Measurements from ENCODE around the gene ZFAND2A. TPM values are rescaled to one million over a fixed set of nuclear protein-coding genes. Genes with fewer than 3 reads are reported as not detected.

The ZFAND2A gene
- total and polyA plus RNA-seq, 2 donors (not counting 3 experiments of a cell fraction or from before 2014, with no cell fraction given): 31.8 to 40.6 TPM

DNA sequence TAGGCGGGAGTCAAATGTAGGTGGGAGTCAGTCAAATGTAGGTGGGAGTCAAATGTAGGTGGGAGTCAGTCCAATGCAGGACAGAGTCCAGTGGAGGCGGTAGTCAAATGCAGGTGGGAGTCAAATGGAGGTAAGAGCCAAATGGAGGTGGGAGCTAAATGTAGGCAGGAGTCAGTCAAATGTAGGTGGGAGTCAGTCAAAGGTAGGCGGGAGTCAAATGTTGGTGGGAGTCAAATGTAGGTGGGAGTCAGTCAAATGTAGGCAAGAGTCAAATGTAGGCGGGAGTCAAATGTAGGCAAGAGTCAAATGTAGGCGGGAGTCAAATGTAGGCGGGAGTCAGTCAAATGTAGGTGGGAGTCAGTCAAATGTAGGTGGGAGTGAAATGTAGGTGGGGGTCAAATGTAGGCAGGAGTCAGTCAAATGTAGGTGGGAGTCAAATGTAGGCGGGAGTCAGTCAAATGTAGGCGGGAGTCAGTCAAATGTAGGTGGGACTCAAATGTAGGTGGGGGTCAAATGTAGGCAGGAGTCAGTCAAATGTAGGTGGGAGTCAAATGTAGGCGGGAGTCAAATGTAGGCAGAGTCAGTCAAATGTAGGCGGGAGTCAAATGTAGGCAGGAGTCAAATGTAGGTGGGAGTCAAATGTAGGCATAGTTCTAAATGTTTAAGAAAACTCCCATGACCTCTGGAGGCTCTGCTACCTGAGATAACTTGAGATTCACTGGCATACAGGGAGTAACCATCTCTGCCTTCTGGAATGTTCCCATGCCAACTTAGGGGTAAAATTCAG, 30.2 kb upstream of the ZFAND2A start:
- BruUV-seq (replicated peaks): no TSS peak
- no peaks in the 10 kb centered on the region for H4K20me1 ChIP-seq (replicated peaks; ENCODE audit: control insufficient read depth, extremely low read depth, insufficient read depth, low read length)
- ChIA-PET CTCF (interaction anchor here (1.1 kb wide), 1 partner anchor 13 kb away, joined by 3 read pairs; no protein-coding TSS in a partner anchor), POLR2A (no interaction called here)
- H3K9me1 ChIP-seq (replicated peaks; ENCODE audit: control insufficient read depth, extremely low read depth, insufficient read depth, low read length): no peaks in the 10 kb centered on the region
- TF ChIP-seq MYC (IDR thresholded peaks at IDR 0.05; ENCODE audit: low read depth, low read length) (no peak), JUN (IDR thresholded peaks at IDR 0.05; ENCODE audit: borderline replicate concordance, insufficient read depth, insufficient read length, low read depth) (no peak), POLR2A (IDR thresholded peaks at IDR 0.05; ENCODE audit: low read depth, low read length) (no peak), EZH2 (IDR thresholded peaks at IDR 0.05; ENCODE audit: borderline replicate concordance, low read depth, low read length, severe bottlenecking) (no peak), POLR2AphosphoS5 (IDR thresholded peaks at IDR 0.05; ENCODE audit: insufficient read depth, low read depth, low read length) (no peak), GATA2 (IDR thresholded peaks at IDR 0.05; ENCODE audit: insufficient read depth, insufficient read length, low read depth, low read length) (no peak), FOS (IDR thresholded peaks at IDR 0.05; ENCODE audit: borderline replicate concordance, insufficient read depth, low read length) (no peak)
- TF ChIP-seq, protein P1, sequence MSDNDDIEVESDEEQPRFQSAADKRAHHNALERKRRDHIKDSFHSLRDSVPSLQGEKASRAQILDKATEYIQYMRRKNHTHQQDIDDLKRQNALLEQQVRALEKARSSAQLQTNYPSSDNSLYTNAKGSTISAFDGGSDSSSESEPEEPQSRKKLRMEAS (IDR thresholded peaks at IDR 0.05; ENCODE audit: insufficient read depth, insufficient read length): no peak
- TF ChIP-seq, protein P2, sequence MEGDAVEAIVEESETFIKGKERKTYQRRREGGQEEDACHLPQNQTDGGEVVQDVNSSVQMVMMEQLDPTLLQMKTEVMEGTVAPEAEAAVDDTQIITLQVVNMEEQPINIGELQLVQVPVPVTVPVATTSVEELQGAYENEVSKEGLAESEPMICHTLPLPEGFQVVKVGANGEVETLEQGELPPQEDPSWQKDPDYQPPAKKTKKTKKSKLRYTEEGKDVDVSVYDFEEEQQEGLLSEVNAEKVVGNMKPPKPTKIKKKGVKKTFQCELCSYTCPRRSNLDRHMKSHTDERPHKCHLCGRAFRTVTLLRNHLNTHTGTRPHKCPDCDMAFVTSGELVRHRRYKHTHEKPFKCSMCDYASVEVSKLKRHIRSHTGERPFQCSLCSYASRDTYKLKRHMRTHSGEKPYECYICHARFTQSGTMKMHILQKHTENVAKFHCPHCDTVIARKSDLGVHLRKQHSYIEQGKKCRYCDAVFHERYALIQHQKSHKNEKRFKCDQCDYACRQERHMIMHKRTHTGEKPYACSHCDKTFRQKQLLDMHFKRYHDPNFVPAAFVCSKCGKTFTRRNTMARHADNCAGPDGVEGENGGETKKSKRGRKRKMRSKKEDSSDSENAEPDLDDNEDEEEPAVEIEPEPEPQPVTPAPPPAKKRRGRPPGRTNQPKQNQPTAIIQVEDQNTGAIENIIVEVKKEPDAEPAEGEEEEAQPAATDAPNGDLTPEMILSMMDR (IDR thresholded peaks at IDR 0.05; ENCODE audit: extremely low read depth in 1 of 2, insufficient read depth in 1 of 2, low read depth in 1 of 2, low read length in 2 of 2): no peak
- H3K9me3 ChIP-seq (replicated peaks; ENCODE audit: control insufficient read depth, insufficient read depth, low read length): no peaks in the 10 kb centered on the region
- no peaks in the 10 kb centered on the region for H3K36me3 ChIP-seq (ENCODE audit: control insufficient read depth in 2 of 2, extremely low read depth in 1 of 2, insufficient read depth in 2 of 2, low read length in 2 of 2)
- H3K4me3 ChIP-seq (replicated peaks in 1 of 3; ENCODE audit: insufficient read depth in 1 of 3, low read depth in 1 of 3, low read length in 3 of 3): no peak overlapping the region
- H3K27ac ChIP-seq (ENCODE audit: insufficient read depth, low read depth, low read length): no peak overlapping the region
- DNase-seq (ENCODE audit: low read depth, low spot score): no peak
- dilution Hi-C loops (cut with MboI; ENCODE audit: extremely low pct_ligation_motif_present, low sequenced_read_pairs) (no loop called here), intact Hi-C loops (cut with micrococcal nuclease) (no loop called here)
- no peak overlapping the region for H3K9ac ChIP-seq (replicated peaks; ENCODE audit: extremely low read depth, insufficient read depth, low read length)
- no peak overlapping the region for H3K4me2 ChIP-seq (ENCODE audit: insufficient read depth, low read length)
- H3K4me1 ChIP-seq (ENCODE audit: control insufficient read depth, extremely low read depth, insufficient read depth, low read length): peaks cover 13% of the 10 kb centered on the region
- FAIRE-seq: no peak
- peaks cover 0 to 3% of the 10 kb centered on the region in 2 experiments for H3K27me3 ChIP-seq (ENCODE audit: control insufficient read depth in 2 of 2, insufficient read depth in 2 of 2, low read length in 2 of 2)
- no peaks in the 10 kb centered on the region for H3K79me2 ChIP-seq (ENCODE audit: control insufficient read depth, insufficient read depth, low read length)
- H2AFZ ChIP-seq (ENCODE audit: low read depth, low read length): no peak overlapping the region
